ENCODE data around the gene PRRX2. TPM values are rescaled to one million over a fixed set of nuclear protein-coding genes. Genes with fewer than 3 reads are reported as not detected.
"Not testable (repeated sequence)": the region's sequence is repeated elsewhere in the genome, so short reads cannot be mapped to it uniquely, and the experiment has no call there.

PRRX2 gene
- total RNA-seq, 2 donors from 2014 or later: not detected

DNA sequence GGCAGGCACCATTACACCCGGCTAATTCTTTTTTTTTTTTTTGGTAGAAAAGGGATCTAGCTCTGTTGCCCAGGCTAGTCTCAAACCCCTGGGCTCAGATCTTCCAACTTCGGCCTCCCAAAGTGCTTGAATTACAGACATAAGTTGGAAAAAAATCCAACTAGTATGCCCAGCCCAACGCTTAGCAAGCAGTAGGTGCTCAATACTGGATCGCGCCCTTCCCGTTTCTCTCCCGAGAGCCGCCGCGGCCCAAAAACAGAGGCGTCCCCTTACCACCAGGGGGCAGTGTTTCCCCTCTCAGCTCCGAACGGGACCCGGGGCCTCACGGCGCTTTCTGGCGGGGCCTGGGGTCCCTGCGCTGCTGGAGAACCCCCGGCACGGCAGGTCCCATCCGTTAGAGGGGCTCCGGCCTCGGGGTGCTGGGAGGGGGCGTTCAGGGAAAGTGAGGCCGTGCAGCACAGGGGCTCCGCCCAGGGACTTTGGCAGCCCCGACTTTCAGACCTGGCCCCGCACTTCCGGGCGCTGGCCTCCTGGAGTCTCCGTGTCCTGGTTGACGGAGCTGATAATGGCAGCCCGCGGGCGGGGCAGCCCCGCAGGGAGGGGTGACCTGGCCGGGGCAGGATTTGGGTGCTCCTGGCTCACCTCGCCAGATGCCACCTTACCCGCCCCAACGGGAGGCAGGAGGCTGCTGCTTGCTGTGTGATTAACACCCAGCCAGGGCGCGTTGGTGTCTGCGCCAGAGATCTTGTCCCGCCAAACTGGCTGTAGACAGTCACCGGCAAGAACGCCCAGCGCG, 72.2 kb downstream of the PRRX2 start:
- H3K27me3 Mint-ChIP-seq: no peaks in the 10 kb centered on the region
- no peaks in the 10 kb centered on the region for H3K36me3 Mint-ChIP-seq
- peak overlapping the region in 1 of 2 donors; percentile 80 for H3K27ac Mint-ChIP-seq
- DNase-seq (ENCODE audit: low spot score) (peak; percentile 88), ATAC-seq (peak; percentile 86 to 87)
- H3K4me1 Mint-ChIP-seq (ENCODE audit: low read depth in 2 of 2): peaks cover 0 to 9% of the 10 kb centered on the region in 2 donors
- H3K4me3 Mint-ChIP-seq: peak overlapping the region; percentile 56
- H3K9me3 Mint-ChIP-seq: no peaks in the 10 kb centered on the region

DNA sequence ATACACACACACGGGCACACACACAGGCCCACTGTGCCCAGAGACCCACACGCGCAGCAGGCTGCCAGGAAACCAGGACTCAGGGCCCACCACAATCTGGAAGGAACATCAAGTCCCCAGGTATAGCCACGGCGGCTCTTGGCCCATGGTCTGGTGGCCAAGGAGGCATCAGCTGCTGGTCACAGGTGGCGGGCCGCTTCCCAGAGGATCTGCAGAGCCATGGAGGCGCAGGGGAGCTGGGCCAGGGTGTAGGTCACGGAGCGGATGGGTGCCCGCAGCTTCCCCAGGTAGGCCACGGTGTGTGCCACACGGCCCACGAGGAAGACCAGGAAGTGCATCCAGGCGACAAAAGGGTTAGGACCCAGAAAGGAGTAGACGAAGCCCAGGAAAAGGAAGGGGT, 74.0 kb downstream of the PRRX2 start:
- Mint-ChIP-seq H3K4me3 (peak overlapping the region; percentile 25), H3K27ac (no peak overlapping the region), H3K9me3 (no peaks in the 10 kb centered on the region), H3K36me3 (no peaks in the 10 kb centered on the region), H3K4me1 (ENCODE audit: low read depth in 2 of 2) (peaks cover 0 to 9% of the 10 kb centered on the region in 2 donors), H3K27me3 (no peaks in the 10 kb centered on the region)
- no peak for ATAC-seq
- DNase-seq (ENCODE audit: low spot score): no peak

DNA sequence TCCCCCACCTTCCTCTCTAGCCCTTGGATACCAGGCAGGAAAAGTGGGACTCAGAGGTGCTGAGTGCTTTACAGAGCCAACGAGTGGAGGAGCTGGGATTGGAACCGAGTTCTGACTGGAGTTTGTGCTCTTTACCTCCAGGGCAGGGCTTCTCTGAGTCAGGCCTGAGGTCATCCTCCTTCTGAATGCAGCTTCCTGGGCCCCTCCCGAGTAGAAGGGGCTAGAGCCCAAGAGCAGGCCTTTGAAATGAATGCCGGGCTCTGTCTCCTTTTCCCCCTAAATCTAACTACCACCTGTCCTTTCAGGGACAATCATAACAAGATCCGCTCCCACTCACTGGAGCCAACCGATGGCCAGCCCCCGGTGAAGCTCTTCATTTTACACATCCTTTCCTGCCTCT, 74.7 kb downstream of the PRRX2 start:
- no peak overlapping the region for H3K27ac Mint-ChIP-seq
- no peaks in the 10 kb centered on the region for H3K36me3 Mint-ChIP-seq
- no peak for DNase-seq (ENCODE audit: low spot score)
- no peaks in the 10 kb centered on the region for H3K27me3 Mint-ChIP-seq
- peaks cover 0 to 9% of the 10 kb centered on the region in 2 donors for H3K4me1 Mint-ChIP-seq (ENCODE audit: low read depth in 2 of 2)
- no peaks in the 10 kb centered on the region for H3K9me3 Mint-ChIP-seq
- no peak for ATAC-seq
- no peak overlapping the region for H3K4me3 Mint-ChIP-seq

DNA sequence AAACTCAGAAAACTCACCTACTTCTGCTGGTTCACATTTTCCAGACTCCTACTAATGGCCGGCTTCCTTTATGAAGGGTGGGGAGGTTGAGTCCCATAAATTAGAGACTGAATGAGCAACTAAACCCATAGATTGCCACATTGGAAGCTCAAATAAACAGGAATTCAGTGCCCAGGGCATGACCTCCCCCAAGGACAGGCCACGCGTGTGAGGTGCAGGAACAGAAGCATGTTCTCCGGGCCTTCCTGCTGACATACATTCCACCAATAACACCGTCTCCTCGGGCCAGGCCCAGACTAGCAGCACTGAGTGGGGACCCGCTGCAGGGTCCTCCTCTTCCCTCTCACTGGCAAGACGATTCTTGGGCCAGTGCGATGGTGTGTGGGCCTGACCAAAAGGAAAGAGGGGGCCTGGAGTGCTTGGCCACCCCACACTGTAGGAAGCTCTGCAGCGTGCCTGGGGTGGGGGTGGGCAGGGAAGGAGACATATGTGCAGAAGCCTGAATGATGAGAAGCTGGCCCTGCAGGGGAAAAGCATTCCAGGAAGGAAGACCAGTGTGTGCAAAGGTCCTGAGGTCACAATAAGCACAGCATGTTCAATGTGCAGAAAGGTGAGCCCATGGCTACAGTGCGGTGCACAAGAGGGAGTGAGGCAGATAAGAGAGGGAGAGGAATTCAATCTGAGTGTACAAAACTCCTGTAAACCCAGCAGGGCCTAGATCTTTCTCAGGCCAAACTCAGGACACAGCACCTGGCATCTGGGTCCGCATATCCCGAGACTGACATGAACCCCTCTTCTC, 75.4 kb downstream of the PRRX2 start:
- Mint-ChIP-seq H3K9me3 (no peaks in the 10 kb centered on the region), H3K27ac (no peak overlapping the region), H3K36me3 (no peaks in the 10 kb centered on the region), H3K4me1 (ENCODE audit: low read depth in 2 of 2) (peaks cover 0 to 9% of the 10 kb centered on the region in 2 donors), H3K4me3 (no peak overlapping the region), H3K27me3 (no peaks in the 10 kb centered on the region)
- DNase-seq (ENCODE audit: low spot score): no peak
- ATAC-seq: no peak

DNA sequence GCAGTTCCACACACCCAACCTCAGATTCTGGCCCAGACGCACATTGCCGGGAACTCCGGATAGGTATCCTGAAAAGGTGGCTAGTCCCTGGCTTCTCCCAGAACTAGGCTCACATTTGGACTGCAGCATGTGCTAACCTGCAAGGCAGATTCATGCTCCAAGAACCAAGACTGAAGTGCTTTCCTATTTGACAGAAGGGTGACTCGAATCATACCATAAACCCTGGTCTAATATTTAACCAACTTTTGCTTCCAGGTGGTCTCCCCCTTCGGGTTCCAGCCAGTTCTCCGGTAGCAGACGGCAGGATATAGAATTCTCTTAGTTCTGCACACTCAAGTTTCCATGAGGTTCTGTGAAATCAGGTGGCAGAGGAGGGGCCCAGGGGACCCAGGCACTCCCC, 79.8 kb downstream of the PRRX2 start:
- Mint-ChIP-seq H3K4me1 (ENCODE audit: low read depth in 2 of 2) (no peaks in the 10 kb centered on the region), H3K27ac (no peak overlapping the region), H3K9me3 (no peaks in the 10 kb centered on the region), H3K4me3 (no peak overlapping the region), H3K27me3 (no peaks in the 10 kb centered on the region), H3K36me3 (no peaks in the 10 kb centered on the region)
- no peak for ATAC-seq
- no peak for DNase-seq (ENCODE audit: low spot score)

DNA sequence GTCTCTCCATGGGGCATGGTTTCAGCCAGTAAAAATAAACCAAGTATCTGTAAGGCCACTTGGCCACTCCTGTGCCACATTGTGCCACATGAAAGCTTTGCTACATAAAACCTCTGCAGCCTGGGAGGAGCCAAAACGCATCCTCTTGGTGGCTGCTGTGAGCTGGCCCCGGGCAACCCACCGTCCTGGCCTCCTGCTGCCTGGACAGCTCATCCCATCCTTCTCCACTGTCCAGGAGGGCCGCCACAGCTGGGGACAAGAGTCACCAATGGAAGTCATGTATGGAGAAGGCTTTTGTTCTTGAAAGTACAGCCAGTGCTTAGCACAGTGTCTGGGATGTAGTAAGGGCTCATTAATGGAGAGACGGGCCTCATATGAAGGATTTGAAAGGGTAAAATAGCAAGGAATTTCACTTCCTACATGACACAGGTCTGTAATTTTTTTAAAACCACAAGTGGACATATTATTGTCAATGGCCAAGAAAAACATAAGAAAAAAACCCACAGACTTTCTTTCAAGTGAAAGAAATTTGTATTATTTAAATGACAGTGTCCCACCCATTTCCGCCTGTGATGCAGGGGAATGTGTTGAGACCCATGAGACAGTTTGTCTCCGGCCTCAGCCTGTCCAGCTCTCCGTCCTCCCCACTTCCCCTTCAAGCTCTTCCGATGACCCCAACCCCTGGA, 80.8 kb downstream of the PRRX2 start:
- Mint-ChIP-seq H3K36me3 (no peaks in the 10 kb centered on the region), H3K27ac (no peak overlapping the region), H3K27me3 (no peaks in the 10 kb centered on the region), H3K9me3 (no peaks in the 10 kb centered on the region), H3K4me1 (ENCODE audit: low read depth in 2 of 2) (no peaks in the 10 kb centered on the region), H3K4me3 (no peak overlapping the region)
- DNase-seq (ENCODE audit: low spot score): no peak
- ATAC-seq: no peak

DNA sequence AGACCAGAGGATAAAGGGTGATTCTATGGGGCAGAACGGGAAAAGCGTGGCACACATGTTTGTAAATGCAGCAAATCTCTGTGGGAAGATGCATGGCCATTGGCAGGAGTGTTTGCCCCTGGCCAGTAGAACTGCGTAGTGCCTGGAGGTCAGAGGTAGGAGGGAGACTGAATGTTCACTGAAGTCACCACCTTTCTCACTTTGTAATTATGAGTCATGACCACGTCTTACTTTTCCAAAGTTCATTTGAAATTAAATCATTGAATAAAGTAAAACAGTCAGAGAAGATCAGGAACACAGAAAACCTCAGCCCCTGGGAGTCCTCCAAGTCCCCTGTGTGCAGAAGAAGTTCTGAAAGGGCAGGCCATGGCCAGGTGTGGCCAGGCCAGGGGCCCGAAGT, 82.8 kb downstream of the PRRX2 start:
- Mint-ChIP-seq H3K36me3 (no peaks in the 10 kb centered on the region), H3K27me3 (peaks cover 1 to 5% of the 10 kb centered on the region in 2 donors), H3K4me3 (no peak overlapping the region), H3K9me3 (no peaks in the 10 kb centered on the region), H3K4me1 (ENCODE audit: low read depth in 2 of 2) (peaks cover 7 to 9% of the 10 kb centered on the region in 2 donors), H3K27ac (no peak overlapping the region)
- ATAC-seq: no peak
- DNase-seq (ENCODE audit: low spot score): no peak

DNA sequence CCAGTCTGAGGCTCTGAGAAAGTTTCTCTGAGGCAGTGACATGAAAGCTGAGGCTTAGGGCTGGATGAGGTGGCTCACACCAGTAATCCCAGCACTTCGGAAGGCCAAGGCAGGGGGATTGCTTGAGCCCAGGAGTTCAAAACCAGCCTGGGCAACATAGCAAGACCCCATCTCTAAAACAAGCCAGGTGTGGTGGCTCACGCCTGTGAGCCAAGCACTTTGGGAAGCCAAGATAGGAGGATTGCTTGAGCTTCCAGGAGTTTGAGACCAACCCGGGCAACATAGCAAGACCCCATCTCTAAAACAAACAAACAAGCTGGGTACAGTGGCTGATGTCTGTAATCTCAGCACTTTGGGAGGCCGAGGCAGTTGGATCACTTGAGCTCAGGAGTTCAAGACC, 83.6 kb downstream of the PRRX2 start:
- not testable (repeated sequence) for H3K36me3 Mint-ChIP-seq; H3K27ac Mint-ChIP-seq; H3K27me3 Mint-ChIP-seq; ATAC-seq; H3K4me3 Mint-ChIP-seq; H3K9me3 Mint-ChIP-seq; DNase-seq (ENCODE audit: low spot score)
- H3K4me1 Mint-ChIP-seq (ENCODE audit: low read depth in 2 of 2): peaks cover 7 to 10% of the 10 kb centered on the region in 2 donors

DNA sequence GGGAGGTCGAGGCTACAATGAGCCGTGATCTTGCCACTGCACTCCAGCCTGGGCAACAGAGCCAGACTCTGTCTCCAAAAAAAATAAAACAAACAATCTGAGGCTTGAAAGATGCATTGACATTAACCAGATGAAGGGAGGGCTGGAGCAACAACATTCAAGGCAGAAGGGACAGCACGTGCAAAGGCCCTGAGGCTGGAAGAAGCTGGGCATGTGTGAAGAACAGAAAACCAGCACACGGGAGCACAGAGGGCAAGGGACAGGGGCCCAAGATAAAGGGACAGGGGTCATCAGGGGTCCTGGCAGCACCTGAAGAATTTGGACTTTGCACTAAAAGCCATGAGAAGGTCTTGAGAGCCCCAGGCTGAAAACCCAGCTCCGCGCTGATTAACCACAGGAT, 84.1 kb downstream of the PRRX2 start:
- Mint-ChIP-seq H3K36me3 (no peaks in the 10 kb centered on the region), H3K9me3 (no peaks in the 10 kb centered on the region), H3K27ac (no peak overlapping the region), H3K4me3 (no peak overlapping the region), H3K27me3 (peaks cover 7 to 8% of the 10 kb centered on the region in 2 donors), H3K4me1 (ENCODE audit: low read depth in 2 of 2) (peaks cover 7 to 10% of the 10 kb centered on the region in 2 donors)
- ATAC-seq: no peak
- no peak for DNase-seq (ENCODE audit: low spot score)

DNA sequence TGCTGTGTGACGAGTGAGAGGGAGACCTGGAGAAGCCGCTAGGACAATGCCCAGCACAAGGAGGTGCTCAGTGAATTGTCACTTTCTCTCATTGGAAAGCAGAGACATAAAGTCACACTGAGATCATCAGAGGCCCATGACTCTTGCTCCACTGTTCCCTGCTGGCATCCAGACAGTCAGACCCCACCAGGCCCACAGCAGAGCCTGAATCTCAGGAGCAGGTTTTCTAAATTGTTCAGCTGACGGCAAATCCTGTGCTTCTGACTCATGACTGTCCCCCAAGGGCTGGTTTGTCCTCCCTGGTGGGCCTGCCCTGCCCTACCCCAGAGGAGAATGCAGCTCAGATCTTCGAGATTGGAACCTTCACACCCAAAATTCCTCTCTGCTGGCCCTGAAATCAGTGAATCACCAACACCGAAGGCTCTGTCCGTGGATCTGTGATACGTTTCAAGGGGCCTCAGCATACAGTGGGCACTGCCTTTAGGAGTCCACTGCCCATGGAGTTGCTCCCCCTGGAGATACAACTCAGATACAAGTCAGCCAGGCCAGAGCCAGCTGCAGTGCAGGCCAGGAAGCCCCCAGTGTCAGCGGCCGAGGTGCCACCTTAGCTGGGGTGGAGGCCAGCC, 84.7 kb downstream of the PRRX2 start:
- no peaks in the 10 kb centered on the region for H3K9me3 Mint-ChIP-seq
- no peaks in the 10 kb centered on the region for H3K36me3 Mint-ChIP-seq
- no peak overlapping the region for H3K27ac Mint-ChIP-seq

DNA sequence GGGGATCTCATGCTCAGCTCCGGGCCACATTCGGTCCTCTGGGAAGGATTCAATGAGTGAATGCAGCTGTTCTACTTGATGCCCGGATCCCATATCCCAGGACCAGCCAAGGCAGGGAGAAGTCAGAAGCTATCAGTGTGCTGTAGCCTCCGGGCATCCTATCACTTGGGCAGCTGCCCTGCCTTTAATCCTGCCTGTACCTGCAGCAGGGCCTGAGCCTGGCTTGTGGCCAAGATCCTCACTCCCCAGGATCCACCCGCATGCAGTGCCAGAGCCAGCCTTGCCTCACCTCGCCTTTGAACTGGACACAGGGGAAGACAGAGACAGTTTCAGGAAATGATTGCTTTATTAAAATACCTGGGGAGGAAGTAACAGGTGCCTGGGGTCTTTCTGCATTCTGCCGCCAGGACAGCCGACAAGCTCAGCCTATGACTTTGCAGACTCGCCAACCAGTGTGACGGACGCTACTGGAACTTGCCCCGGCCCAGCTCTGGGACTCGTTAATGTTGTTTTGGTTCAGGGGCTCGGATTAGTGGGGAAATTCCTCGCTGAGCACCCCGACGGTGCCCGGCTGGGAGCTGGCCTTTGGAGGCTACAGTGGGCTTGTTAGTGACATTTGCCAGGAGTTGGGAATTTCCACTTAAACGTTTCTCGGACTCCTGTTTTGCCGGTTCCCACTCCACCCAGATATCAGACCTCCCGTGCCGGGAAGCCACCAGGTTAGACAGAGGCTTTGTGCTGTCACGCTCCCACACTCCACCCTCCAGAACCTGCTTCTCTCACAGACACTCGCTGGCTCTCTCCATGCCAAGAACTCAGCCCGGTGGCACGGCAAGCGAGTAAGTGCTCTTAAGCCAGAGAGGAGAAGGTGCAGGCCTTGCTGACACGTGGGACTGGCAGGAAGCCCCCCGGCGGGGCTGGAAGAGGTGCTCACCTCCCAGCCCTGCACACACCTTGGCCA, 86.7 kb downstream of the PRRX2 start:
- DNase-seq (ENCODE audit: low spot score): no peak
- ATAC-seq: peak in 1 of 2 donors; percentile 1

More for the DNA sequence above, 84.7 kb downstream of the PRRX2 start:
- H3K27me3 Mint-ChIP-seq: peaks cover 7 to 8% of the 10 kb centered on the region in 2 donors
- ATAC-seq (no peak), DNase-seq (ENCODE audit: low spot score) (no peak)
- no peak overlapping the region for H3K4me3 Mint-ChIP-seq
- peaks cover 7 to 10% of the 10 kb centered on the region in 2 donors for H3K4me1 Mint-ChIP-seq (ENCODE audit: low read depth in 2 of 2)

DNA sequence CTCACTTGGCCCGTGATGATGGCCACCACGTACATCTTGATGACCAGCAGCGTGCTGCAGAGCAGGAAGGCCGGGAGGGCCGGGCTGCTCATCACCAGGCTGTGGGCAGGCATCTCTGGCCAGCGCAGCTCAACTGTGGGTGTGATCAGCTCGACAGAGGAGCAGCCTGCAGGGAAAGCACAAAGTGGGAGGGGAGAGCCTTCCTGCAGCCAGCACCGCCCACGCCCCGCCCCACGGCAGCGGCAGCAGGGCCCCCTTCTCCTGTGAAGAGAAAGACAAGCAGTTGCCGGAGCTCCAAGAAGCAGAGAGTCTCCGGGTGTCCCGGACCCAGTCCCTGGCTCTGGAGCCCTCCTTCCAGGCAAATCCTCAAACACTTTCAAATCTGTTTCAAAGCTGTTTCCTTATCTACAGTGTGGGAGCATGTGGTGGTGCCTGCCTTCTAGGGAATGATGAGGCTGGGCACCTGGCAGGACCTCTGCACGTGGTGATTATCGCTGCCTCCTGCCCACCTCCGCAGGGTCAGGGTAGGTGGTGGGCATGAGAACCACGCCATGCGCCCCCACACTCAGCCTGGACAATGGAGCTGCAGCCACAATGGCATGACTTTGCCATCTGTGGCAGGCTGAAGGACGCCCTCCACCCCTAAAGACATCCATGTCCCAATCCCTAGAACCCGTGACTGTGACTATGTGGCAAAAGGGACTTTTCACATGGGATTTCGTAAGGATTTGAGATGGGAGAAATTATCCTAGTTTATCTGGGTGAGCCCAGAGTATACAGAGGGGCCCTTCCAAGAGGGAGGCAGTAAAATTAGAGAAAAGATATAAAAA, 87.7 kb downstream of the PRRX2 start, which contains the start of gene PTGES:
TSS of gene PTGES (minus strand) at position 143 of the 830 bp plus-strand sequence. CDS start at position 113, 30 bp downstream.
- H3K4me3 Mint-ChIP-seq: peak within 1 kb of the TSS; percentile 36
- H3K9me3 Mint-ChIP-seq: no peaks in the 10 kb centered on the region
- peaks cover 9 to 11% of the 10 kb centered on the region in 2 donors for H3K27me3 Mint-ChIP-seq
- H3K4me1 Mint-ChIP-seq (ENCODE audit: low read depth in 2 of 2): peaks cover 10 to 12% of the 10 kb centered on the region in 2 donors
- ATAC-seq (peak; percentile 81 to 88), DNase-seq (ENCODE audit: low spot score) (peak; percentile 77)
- H3K27ac Mint-ChIP-seq: no peak within 1 kb of the TSS
- H3K36me3 Mint-ChIP-seq: no peaks in the 10 kb centered on the region

More for the DNA sequence above, 86.7 kb downstream of the PRRX2 start:
- Mint-ChIP-seq H3K36me3 (no peaks in the 10 kb centered on the region), H3K4me1 (ENCODE audit: low read depth in 2 of 2) (peaks cover 9 to 10% of the 10 kb centered on the region in 2 donors), H3K9me3 (no peaks in the 10 kb centered on the region), H3K4me3 (no peak overlapping the region), H3K27ac (no peak overlapping the region), H3K27me3 (peaks cover 7 to 8% of the 10 kb centered on the region in 2 donors)
